Stomach (tissue), 4 donors: ENCODE data around the gene GPR89B.
"Not testable (repeated sequence)": the region's sequence is repeated elsewhere in the genome, so short reads cannot be mapped to it uniquely, and the experiment has no call there.

Source experiments
- CTCF ChIP-seq, 7 experiments: fragments of 450-650 bp in 4 of 7; fragments of 200-600 bp in 3 of 7; sonication (generic) in 3 of 7; IDR thresholded peaks; one replicate each; pipeline ENCODE4 v1.5.1; 2016 to 2019; ENCODE audit warnings: antibody characterized with exemption in 7 of 7, control low read depth in 2 of 7, mild to moderate bottlenecking in 1 of 7
- EP300 ChIP-seq: sonication (generic); formaldehyde crosslinking; IDR thresholded peaks from one replicate; pipeline ENCODE4 v1.6.1; 2017; ENCODE audit warnings: antibody characterized with exemption
- POLR2A ChIP-seq, 4 donors: fragments of 450-650 bp; IDR thresholded peaks; one replicate each; pipeline ENCODE4 v1.6.1; 2016; ENCODE audit warnings: antibody characterized with exemption in 4 of 4, control low read depth in 2 of 4, mild to moderate bottlenecking in 1 of 4, moderate library complexity in 1 of 4

- TF ChIP-seq EP300; CTCF (IDR thresholded peaks at IDR 0.05); POLR2A (IDR thresholded peaks at IDR 0.05): not testable (repeated sequence)
These were observed 79.5 kb downstream of the GPR89B start for GRCh38 chr1:148007724-148008123.
